Stimulated activated CD4-positive, alpha-beta T cell treated with anti-CD3 and anti-CD28 coated beads, Interleukin-2, amount 100 ng/mL, for 4 hours (primary cell): Measurements from ENCODE around the gene NTF3.

ENCODE experiments used
- DNase-seq: peaks from one replicate; pipeline ENCODE4 v3.0.0-alpha.2; 2020; ENCODE audit warnings: low read depth

Gene NTF3

GRCh38 chr12:5489017-5489416, 57.1 kb downstream of the NTF3 start:
- no peak for DNase-seq

- DNase-seq: no peak
These were observed 58.0 kb downstream of the NTF3 start for GRCh38 chr12:5489760-5490406.

- no peak for DNase-seq
These were observed 60.7 kb downstream of the NTF3 start for GRCh38 chr12:5492562-5492961.

- DNase-seq: no peak
These were observed 61.1 kb downstream of the NTF3 start for GRCh38 chr12:5493018-5493417.

GRCh38 chr12:5494343-5494742, 62.4 kb downstream of the NTF3 start:
- no peak for DNase-seq

- DNase-seq: no peak
These were observed 65.6 kb downstream of the NTF3 start for GRCh38 chr12:5497329-5498053.

- DNase-seq: no peak
These were observed 66.2 kb downstream of the NTF3 start for GRCh38 chr12:5498076-5498475.

- no peak for DNase-seq
These were observed 66.9 kb downstream of the NTF3 start for GRCh38 chr12:5498806-5499205.

- DNase-seq: no peak
These were observed 67.8 kb downstream of the NTF3 start for GRCh38 chr12:5499566-5500330.

- no peak for DNase-seq
These were observed 68.4 kb downstream of the NTF3 start for GRCh38 chr12:5500331-5500659.

GRCh38 chr12:5503774-5504173, 71.9 kb downstream of the NTF3 start:
- no peak for DNase-seq

- no peak for DNase-seq
These were observed 73.2 kb downstream of the NTF3 start for GRCh38 chr12:5505116-5505515.

- DNase-seq: no peak
These were observed 73.8 kb downstream of the NTF3 start for GRCh38 chr12:5505751-5506150.

- no peak for DNase-seq
These were observed 74.4 kb downstream of the NTF3 start for GRCh38 chr12:5506295-5506694.

GRCh38 chr12:5506821-5507231, 74.9 kb downstream of the NTF3 start:
- DNase-seq: no peak

GRCh38 chr12:5507401-5507935, 75.6 kb downstream of the NTF3 start:
- no peak for DNase-seq

GRCh38 chr12:5507944-5508343, 76.0 kb downstream of the NTF3 start:
- no peak for DNase-seq

- no peak for DNase-seq
These were observed 77.2 kb downstream of the NTF3 start for GRCh38 chr12:5509102-5509501.

GRCh38 chr12:5509557-5509956, 77.6 kb downstream of the NTF3 start:
- DNase-seq: no peak

GRCh38 chr12:5510251-5510805, 78.4 kb downstream of the NTF3 start:
- no peak for DNase-seq

- DNase-seq: no peak
These were observed 79.3 kb downstream of the NTF3 start for GRCh38 chr12:5511256-5511643.
